Keratinocyte (primary cell): ENCODE measurements around the gene MSRB1. TPM values are rescaled to one million over a fixed set of nuclear protein-coding genes. Genes with fewer than 3 reads are reported as not detected.

Source experiments
- DNase-seq: peaks from one replicate; pipeline ENCODE4 v3.0.0-alpha.2; 2011; ENCODE audit warnings: low read depth, missing footprints, low spot score
- FAIRE-seq: peaks from 2 replicates; lab custom pipeline; 2011; peaks lifted over from hg19 to GRCh38; lab: Jason Lieb, UNC
- H2AFZ ChIP-seq: 2 replicates; pipeline ENCODE4 v1.6.0; 2012; ENCODE audit warnings: low read length, control low read depth, inconsistent platforms; ENCODE audit not compliant: control insufficient read depth
- H3K27ac ChIP-seq: 2 replicates; pipeline ENCODE4 v1.5.1; 2011; ENCODE audit warnings: low read length; ENCODE audit not compliant: control insufficient read depth, insufficient read depth
- H3K27me3 ChIP-seq: 3 replicates; pipeline ENCODE4 v1.6.0; 2011; ENCODE audit warnings: low read length; ENCODE audit not compliant: control insufficient read depth, insufficient read depth; ENCODE audit errors: extremely low read depth
- H3K36me3 ChIP-seq, 2 experiments: 2 replicates in 1 of 2; 3 replicates in 1 of 2; pipeline ENCODE4 v1.5.1; 2011; ENCODE audit warnings: low read length in 2 of 2, mild to moderate bottlenecking in 1 of 2; ENCODE audit not compliant: control insufficient read depth in 2 of 2, insufficient read depth in 2 of 2; ENCODE audit errors: extremely low read depth in 1 of 2
- H3K4me1 ChIP-seq: 3 replicates; pipeline ENCODE4 v1.5.1; 2011; ENCODE audit warnings: low read length; ENCODE audit not compliant: control insufficient read depth, insufficient read depth; ENCODE audit errors: extremely low read depth
- H3K4me2 ChIP-seq: 3 replicates; pipeline ENCODE4 v1.6.0; 2011; ENCODE audit warnings: low read depth, low read length; ENCODE audit not compliant: control insufficient read depth, insufficient read depth; ENCODE audit errors: extremely low read depth
- H3K4me3 ChIP-seq, 3 experiments: fragments of 200-600 bp in 1 of 3; sonication (generic) in 1 of 3; 2 replicates in 2 of 3; 3 replicates in 1 of 3; pipeline ENCODE4 v1.5.1; 2011 to 2016; ENCODE audit warnings: low read length in 3 of 3, mild to moderate bottlenecking in 3 of 3, control low read depth in 2 of 3, inconsistent platforms in 1 of 3, low read depth in 1 of 3, mixed read lengths in 1 of 3, mixed run types in 1 of 3, moderate library complexity in 1 of 3; ENCODE audit not compliant: control insufficient read depth in 2 of 3, insufficient read depth in 2 of 3; ENCODE audit errors: extremely low read depth in 1 of 3
- H3K79me2 ChIP-seq: 2 replicates; pipeline ENCODE4 v1.6.0; 2012; ENCODE audit warnings: low read length; ENCODE audit not compliant: control insufficient read depth, insufficient read depth
- H3K9ac ChIP-seq: 3 replicates; pipeline ENCODE4 v1.6.0; 2011; ENCODE audit warnings: low read length; ENCODE audit not compliant: control insufficient read depth, insufficient read depth; ENCODE audit errors: extremely low read depth
- H3K9me1 ChIP-seq: 3 replicates; pipeline ENCODE4 v1.6.0; 2011; ENCODE audit warnings: low read length; ENCODE audit not compliant: control insufficient read depth, insufficient read depth; ENCODE audit errors: extremely low read depth
- H3K9me3 ChIP-seq: 2 replicates; pipeline ENCODE4 v1.5.1; 2012; ENCODE audit warnings: low read depth, low read length; ENCODE audit not compliant: control insufficient read depth
- H4K20me1 ChIP-seq: 3 replicates; pipeline ENCODE4 v1.6.0; 2011; ENCODE audit warnings: low read length; ENCODE audit not compliant: control insufficient read depth, insufficient read depth; ENCODE audit errors: extremely low read depth
- EZH2 ChIP-seq: IDR thresholded peaks from one replicate; pipeline ENCODE4 v1.6.1; 2012; ENCODE audit warnings: inconsistent platforms, mild to moderate bottlenecking, low read length, moderate library complexity
- dilution Hi-C: fragments of 300-500 bp; cut with MboI; formaldehyde crosslinking; loops from one replicate; pipeline ENCODE4 v1.7.0; 2020; ENCODE audit warnings: low sequenced_read_pairs; ENCODE audit not compliant: extremely low pct_ligation_motif_present
- polyA plus RNA-seq, 5 experiments: library from polyadenylated mRNA; depleted of rRNA in 3 of 5; stranded (reverse) in 3 of 5; stranded (forward) in 1 of 5; unstranded in 1 of 5; fragments of >200 nt; gene quantifications; 1 replicate in 1 of 5; 2 replicates in 3 of 5; 3 replicates in 1 of 5; pipeline versions ENCODE4 v1.2.1 to v1.2.3, GENCODE V29; 2011 to 2012; ENCODE audit warnings: missing spikeins in 2 of 5, low read depth in 1 of 5, low replicate concordance in 1 of 5
- TF ChIP-seq, protein P1 (sequence below), 3 experiments: IDR thresholded peaks in 1 of 3; conservative IDR thresholded peaks in 1 of 3; optimal IDR thresholded peaks in 1 of 3; 2 replicates in 2 of 3; 3 replicates in 1 of 3; pipeline versions ENCODE3 to v1.5.1; 2011; ENCODE audit warnings: low read length in 3 of 3, mild to moderate bottlenecking in 3 of 3, moderate library complexity in 2 of 3, control low read depth in 1 of 3, inconsistent platforms in 1 of 3; ENCODE audit not compliant: insufficient read depth in 2 of 3; ENCODE audit errors: extremely low read depth in 1 of 3

The MSRB1 gene
- polyA plus RNA-seq, 1 donor (not counting 4 experiments of a cell fraction or from before 2014, with no cell fraction given): 25.2 TPM

GRCh38 chr16:1915732-1916639, 27.0 kb downstream of the MSRB1 start:
- Histone ChIP-seq H3K4me3 (no peak overlapping the region), H3K4me2 (no peak overlapping the region), H3K36me3 (no peaks in the 10 kb centered on the region), H3K4me1 (peaks cover 10% of the 10 kb centered on the region), H3K9me1 (no peaks in the 10 kb centered on the region), H2AFZ (no peak overlapping the region), H3K9ac (no peak overlapping the region), H3K27me3 (peaks cover 66% of the 10 kb centered on the region), H4K20me1 (no peaks in the 10 kb centered on the region), H3K27ac (no peak overlapping the region), H3K79me2 (no peaks in the 10 kb centered on the region), H3K9me3 (no peaks in the 10 kb centered on the region)
- DNase-seq (no peak), FAIRE-seq (no peak)
- TF ChIP-seq, protein P1, sequence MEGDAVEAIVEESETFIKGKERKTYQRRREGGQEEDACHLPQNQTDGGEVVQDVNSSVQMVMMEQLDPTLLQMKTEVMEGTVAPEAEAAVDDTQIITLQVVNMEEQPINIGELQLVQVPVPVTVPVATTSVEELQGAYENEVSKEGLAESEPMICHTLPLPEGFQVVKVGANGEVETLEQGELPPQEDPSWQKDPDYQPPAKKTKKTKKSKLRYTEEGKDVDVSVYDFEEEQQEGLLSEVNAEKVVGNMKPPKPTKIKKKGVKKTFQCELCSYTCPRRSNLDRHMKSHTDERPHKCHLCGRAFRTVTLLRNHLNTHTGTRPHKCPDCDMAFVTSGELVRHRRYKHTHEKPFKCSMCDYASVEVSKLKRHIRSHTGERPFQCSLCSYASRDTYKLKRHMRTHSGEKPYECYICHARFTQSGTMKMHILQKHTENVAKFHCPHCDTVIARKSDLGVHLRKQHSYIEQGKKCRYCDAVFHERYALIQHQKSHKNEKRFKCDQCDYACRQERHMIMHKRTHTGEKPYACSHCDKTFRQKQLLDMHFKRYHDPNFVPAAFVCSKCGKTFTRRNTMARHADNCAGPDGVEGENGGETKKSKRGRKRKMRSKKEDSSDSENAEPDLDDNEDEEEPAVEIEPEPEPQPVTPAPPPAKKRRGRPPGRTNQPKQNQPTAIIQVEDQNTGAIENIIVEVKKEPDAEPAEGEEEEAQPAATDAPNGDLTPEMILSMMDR (optimal IDR thresholded peaks at IDR 0.05 in 1 of 3, IDR thresholded peaks at IDR 0.05 in 1 of 3, conservative IDR thresholded peaks at IDR 0.05 in 1 of 3; ENCODE audit: extremely low read depth in 1 of 3, insufficient read depth in 2 of 3, low read length in 3 of 3): no peak
- no peak for TF ChIP-seq EZH2
- dilution Hi-C loops: no loop called here

DNA sequence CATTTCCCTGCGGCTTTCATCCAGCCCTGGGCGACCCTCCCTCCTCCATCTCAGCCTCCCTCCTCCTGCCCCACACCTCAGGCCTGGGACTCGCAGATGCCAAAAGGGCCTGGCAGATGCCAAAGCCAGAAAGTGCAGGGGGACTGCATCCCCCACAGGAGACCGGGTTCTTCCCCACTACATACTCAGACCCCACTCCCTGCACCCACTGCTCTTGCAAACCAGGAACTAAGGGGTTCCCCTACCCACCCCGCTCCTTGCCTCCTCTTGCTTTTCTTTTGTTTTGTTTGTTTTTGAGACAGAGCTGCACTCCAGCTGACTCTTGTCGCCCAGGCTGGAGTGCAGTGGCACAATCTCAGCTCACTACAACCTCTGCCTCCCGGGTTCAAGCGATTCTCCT, 28.0 kb downstream of the MSRB1 start:
- Histone ChIP-seq H3K4me1 (peaks cover 10% of the 10 kb centered on the region), H3K36me3 (no peaks in the 10 kb centered on the region)

More for the DNA sequence above, 28.0 kb downstream of the MSRB1 start:
- no peaks in the 10 kb centered on the region for H4K20me1 ChIP-seq
- H3K27me3 ChIP-seq: peaks cover 56% of the 10 kb centered on the region
- TF ChIP-seq EZH2: no peak
- TF ChIP-seq, protein P1 (optimal IDR thresholded peaks at IDR 0.05 in 1 of 3, IDR thresholded peaks at IDR 0.05 in 1 of 3, conservative IDR thresholded peaks at IDR 0.05 in 1 of 3; ENCODE audit: extremely low read depth in 1 of 3, insufficient read depth in 2 of 3, low read length in 3 of 3): no peak
- DNase-seq: no peak
- no peaks in the 10 kb centered on the region for H3K79me2 ChIP-seq
- H3K4me2 ChIP-seq: no peak overlapping the region
- H3K9me1 ChIP-seq: no peaks in the 10 kb centered on the region
- FAIRE-seq: no peak
- no peak overlapping the region for H3K4me3 ChIP-seq
- H3K27ac ChIP-seq: no peak overlapping the region
- H2AFZ ChIP-seq: no peak overlapping the region
- no peaks in the 10 kb centered on the region for H3K9me3 ChIP-seq
- dilution Hi-C loops: no loop called here
- no peak overlapping the region for H3K9ac ChIP-seq
